Stimulated activated CD4-positive, alpha-beta T cell treated with anti-CD3 and anti-CD28 coated beads, Interleukin-4, amount 100 ng/mL, for 24 hours (primary cell): ENCODE measurements around the gene EXD1.
"Not testable (repeated sequence)": the region's sequence is repeated elsewhere in the genome, so short reads cannot be mapped to it uniquely, and the experiment has no call there.

Source experiments
- DNase-seq: peaks from one replicate; pipeline ENCODE4 v3.0.0-alpha.2; 2020

Gene EXD1, protein sequence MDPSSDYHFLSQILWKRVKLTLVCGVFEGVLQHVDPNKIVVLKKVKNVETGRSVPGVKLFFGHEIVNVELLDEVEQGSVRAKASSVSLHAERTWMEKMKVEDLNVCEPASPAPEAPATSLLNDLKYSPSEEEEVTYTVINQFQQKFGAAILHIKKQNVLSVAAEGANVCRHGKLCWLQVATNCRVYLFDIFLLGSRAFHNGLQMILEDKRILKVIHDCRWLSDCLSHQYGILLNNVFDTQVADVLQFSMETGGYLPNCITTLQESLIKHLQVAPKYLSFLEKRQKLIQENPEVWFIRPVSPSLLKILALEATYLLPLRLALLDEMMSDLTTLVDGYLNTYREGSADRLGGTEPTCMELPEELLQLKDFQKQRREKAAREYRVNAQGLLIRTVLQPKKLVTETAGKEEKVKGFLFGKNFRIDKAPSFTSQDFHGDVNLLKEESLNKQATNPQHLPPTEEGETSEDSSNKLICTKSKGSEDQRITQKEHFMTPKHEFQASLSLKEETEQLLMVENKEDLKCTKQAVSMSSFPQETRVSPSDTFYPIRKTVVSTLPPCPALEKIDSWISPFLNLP

DNA sequence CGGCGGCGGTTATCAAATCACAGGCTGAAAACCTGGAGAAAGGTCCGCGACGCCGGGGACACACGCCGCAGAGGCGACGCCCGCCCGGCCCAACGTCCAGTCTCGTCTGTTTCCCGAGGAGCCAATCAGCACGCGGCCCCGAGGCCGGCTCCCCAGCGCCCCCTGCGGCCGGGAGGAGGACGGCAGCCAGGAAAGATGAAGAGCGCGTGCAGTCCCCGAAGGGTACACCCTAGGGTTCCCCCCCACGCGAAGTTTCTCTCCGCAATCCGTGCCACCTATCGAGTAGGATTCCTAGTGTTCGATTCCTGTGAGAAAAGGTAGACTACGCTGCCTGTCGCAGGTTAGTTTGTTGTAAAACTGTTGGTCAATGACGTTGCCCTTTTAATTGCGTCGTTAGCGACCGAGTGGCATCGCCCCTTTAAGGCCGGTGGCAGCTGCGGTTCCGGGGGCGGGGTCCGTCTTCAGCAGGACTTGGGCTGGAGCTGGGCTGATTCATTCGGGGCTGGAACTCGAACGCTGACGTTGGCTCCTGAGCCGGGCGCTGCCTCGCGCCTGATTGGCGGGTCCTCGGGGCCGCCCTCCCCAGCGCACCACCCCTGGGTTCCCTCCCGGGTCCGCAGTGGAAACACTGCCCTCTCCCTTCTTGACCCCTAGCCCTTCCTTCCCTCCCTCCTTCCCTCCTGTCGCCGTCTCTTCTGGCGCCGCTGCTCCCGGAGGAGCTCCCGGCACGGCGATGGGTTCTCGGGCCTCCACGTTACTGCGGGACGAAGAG is at the start of gene EXD1, which contains the start of gene CHP1:
Gene EXD1, minus strand, starts transcription at position 108 of the 772 bp plus-strand sequence. CDS start 4,182 bp downstream, outside the sequence.
Gene CHP1, plus strand, starts transcription at position 619 of the 772 bp plus-strand sequence. Its CDS starts 115 bp downstream, at position 734.
- DNase-seq, result peak; percentile 98

DNA sequence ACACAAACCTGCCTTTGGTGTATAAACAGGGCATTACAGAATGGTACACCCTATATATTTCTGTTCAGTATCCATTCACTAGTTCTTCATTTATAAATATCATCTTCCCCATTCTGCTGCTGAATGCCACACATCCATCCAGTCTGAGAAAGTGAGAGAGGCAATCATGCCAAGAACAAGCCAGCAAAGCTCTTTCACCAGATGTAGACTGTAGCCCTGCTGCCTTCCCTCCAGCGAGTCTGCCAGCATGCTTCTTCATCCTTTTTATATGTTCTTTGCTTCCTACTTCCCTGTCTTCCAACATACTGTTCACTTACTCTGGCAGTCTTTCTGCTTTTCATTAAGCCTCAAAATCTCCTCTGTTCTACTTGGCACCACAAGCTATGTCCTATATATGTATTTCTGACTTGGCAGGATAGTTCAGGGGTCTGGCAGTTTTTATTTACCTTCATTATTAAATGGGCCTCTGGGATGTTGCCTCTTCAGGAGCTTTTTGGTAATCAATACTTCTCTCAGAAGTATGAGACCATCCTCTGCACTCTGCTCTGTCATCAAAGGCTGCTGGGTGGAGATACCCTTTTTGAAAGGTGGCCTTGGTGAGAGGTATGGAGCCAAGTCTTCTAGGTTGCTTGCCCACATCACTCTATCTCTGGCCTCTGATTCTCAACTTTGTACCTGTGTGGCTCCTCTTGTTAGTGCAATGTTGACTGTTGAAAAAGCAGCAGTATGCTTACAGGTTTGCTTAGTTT is 49.2 kb upstream of the EXD1 start:
- no peak for DNase-seq

DNA sequence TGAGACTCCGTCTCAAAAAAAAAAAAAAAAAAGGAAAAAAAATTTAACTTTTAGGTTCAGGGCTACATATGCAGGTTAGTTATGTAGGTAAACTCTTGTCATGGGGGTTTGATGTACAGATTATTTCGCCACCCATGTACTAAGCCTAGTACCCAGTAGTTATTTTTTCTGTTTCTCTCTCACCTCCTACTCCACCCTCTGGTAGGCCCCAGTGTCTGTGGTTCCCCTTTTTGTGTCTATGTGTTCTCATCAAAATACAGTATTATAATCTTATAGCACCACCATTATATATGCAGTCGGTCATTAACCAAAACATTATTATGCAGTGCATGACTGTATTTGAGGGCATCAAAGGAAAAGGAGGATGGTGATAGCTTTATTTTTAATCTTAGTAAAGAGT is 47.8 kb upstream of the EXD1 start:
- DNase-seq, result no peak

DNA sequence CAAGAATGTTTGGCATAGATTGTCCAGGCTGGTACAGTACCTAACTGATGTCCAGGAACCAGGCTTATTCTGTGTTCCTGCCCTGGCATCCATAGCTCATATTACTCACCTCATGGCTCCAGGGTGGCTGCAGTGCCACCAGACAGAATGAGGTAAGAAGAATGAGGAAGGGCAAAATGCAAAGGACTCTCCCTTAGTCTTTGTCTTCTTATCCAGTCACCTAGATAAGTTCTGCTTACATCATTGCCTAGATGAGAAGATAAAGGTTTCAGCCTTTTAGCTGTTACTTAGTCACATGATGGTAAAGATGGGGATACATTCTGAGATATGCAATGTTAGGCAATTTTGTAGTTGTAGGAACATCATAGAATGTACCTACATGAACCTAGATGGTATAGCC is 46.3 kb upstream of the EXD1 start:
- no peak for DNase-seq

DNA sequence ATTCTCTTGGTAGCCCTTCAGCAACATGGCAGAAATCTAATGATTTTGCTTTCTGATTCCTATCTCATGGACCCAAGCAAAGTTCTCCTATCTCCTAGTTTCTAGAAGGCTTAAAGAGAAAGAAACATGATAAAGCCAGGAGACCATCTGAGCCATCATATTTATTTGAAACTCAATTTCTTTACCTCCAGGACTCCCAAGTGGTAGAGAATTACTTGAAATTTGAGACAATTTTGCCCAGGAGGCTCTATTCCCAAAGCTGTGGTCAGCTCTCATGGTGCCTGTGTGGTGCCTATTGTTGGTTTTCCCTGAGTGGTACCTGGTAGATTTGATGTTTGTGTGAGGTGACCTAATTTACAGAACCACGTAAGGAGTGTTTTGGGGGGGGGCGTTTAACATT is 39.3 kb upstream of the EXD1 start:
- no peak for DNase-seq

DNA sequence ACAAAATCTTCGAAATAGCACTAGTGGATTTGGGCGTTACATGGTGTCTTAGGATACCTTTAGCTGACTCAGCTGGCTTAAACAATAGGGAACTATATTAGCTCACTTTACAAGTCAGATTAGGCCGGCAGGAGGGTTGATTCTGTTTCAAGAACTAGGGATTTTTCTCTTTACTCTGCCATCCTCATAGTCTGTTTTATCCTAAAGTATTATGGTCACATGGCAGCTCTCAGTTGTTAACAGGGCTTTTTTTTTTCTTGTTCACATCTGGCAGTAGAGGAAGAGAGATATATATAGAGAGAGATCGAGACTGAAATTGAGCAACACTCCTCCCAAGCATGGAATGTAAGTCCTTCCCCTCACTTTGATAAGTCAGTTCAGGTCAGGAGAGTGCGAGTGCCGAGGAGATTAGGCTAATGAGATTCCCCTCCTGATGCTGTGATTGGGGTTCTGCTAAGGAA is 33.4 kb upstream of the EXD1 start:
- no peak for DNase-seq

DNA sequence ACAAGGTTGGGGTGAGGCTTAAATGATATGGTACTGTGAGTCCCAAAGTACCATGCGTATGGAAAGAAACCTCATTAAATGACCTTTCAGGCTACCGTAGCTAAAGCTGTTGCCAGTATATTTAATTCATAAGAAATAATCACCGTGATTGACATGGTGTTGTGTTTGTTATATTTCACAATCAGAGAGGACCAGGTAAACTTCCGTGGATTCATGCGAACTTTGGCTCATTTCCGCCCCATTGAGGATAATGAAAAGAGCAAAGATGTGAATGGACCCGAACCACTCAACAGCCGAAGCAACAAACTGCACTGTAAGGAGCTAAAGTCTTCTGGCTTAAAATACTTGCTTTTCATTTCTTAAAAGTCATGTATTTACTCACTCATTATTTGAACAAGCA is 32.0 kb upstream of the EXD1 start:
- DNase-seq, result no peak

DNA sequence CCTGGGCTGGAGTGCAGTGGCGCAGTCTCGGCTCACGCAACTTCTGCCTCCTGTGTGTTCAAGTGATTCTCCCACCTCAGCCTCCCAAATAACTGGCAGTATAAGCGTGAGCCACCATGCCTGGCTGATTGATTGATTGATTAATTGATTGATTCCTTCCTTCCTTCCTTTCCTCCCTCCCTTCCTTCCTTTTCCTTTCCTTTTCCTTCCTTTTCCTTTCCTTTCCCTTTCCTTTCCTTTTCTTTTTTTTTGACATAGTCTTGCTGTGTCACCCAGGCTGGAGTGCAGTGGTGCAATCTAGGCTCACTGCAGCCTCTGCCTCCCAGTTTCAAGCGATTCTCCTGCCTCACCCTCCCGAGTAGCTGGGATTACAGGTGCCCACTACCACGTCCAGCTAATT is 30.4 kb upstream of the EXD1 start:
- not testable (repeated sequence) for DNase-seq

DNA sequence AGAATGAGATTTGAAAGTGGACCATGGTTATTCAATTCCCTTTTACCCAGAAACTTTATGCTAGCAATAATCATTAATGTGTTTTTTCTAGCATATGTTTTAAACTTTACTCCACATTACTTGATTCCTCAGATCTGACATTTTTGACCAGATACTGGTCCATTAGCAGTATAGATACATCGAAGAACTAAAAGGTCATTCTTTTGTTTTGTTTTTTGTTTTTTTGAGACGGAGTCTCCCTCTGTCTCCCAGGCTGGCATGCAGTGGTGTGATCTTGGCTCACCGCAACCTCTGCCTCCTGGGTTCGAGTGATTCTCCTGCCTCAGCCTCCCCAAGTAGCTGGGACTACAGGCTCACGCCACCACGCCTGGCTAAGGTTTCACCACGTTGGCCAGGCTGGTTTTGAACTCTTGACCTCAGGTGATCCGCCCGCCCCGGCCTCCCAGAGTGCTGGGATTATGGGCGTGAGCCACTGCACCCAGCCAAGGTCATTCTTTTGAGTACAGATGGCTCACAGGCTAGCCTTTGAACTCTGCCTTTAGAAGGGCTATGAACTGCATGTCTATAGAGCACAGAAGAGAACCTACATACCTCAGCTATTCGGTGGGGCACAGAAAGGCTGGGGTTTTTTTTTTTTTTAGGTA is 29.1 kb upstream of the EXD1 start:
- no peak for DNase-seq

DNA sequence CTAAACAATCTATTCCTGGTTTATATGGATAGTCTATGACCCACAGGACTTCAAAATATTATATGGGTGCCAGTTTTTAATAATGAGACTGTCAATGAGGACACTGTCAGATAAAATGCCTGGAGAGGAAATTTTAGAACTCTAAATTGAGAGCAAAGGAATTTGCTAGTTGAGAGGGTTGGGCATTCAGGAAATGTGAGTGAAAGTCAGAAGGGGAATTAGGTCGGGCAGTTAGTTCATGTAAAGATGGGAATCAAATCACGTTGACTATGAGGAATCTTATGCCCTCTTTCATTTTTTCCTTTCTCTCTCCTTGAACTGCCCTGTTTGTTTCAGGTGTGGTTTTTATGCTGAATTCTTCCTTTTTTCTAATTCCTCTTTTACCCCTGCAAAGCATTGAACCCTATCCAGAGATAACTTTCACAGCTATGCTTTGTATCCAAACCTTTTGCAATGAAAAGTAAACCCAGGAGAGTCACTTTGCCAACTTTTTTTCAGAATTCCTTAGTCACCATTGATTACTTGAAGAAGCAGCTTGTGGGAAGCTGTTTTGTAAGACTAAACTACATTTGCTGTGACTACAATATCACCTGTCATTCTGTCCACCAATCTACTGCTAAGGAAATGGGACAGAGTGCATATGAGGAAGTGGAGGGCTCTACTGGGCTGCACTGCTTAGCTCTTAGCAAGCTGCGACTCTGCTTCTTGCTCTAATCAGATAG is 28.4 kb upstream of the EXD1 start:
- no peak for DNase-seq

DNA sequence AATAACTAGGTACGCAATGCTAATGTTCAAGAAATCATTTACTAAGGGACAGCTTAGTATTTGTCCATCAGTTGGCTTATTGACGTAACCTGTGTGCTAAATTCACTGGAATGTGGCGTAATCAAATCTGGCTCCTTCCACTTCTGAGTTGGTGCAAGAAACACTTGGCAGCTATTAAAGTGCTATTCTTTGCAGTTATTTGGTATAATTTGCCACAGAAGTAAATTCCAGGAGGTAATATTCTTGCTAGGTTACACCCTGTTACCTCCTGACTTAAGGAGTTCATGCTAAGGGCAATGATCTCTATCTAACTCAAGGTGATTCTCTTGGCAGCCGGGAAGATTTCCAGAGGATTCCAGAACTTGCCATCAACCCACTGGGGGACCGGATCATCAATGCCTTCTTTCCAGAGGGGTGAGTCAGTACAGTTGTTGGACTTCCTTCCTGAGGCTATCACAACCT is 26.1 kb upstream of the EXD1 start:
- no peak for DNase-seq

DNA sequence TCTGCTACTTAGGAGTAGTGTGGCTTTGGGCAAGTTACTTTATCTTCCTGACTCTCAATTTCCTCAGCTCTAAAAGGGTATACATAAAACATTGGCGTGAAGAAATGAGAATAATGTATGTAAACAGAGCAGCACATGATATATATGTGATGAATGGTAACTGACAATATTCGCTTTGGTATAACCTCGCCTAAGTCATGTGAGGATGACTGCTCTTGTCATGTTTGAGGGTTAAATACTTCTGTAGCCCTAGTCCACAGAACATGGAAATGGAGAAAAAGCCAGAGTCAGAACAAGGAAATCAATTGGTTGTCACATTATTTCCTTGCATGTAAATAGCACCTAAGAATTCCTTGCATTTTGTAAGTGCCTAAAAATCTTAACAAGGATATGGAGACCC is 25.5 kb upstream of the EXD1 start:
- DNase-seq, result no peak

DNA sequence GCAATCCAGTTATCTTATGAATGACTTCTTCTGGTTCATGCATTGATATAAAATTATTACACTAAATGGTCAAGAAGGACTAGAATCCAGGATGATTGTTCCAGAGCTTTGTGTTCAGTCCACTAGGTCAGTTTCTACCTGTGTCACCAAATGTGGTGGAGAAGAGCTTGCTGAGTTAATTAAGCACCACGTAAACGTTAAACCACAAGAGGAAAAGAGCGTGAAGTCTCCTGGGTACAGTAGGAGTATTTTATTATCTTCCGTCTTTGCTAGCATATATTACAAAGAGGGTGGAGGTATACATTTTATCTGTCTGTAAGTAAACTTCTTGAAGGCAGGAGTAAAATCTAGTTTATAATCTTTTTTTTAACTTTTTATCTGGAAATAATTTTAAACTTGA is 24.0 kb upstream of the EXD1 start:
- no peak for DNase-seq

DNA sequence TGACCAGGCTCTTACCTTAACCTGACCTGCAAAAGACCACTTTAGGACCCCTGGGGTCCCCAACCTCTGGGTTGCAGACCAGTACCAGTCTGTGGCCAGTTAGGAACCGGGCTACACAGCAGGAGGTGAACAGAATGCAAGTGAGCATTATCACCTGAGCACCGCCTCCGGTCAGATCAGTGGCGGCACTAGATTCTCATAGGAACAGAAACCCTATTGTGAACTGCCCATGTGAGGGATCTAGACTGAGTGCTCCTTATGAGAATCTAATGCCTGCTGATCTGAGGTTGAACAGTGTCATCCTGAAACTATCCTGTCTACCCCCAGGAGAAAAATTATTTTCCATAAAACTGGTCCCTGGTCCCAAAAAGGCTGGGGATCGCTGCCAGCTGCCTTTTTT is 20.9 kb upstream of the EXD1 start:
- DNase-seq, result no peak

DNA sequence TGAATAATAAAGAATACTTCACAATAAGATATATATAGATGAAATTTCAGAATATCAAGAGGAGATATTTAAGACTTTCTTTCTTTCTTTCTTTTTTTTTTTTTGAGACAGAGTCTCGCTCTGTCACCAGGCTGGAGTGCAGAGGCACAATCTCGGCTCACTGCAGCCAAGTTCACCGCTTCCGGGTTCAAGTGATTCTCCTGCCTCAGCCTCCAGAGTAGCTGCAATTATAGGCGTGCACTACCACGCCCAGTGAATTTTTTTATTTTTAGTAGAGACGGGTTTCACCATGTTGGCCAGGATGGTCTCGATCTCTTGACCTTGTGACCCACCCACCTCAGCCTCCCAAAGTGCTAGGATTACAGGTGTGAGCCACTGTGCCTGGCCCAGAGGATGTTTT is 20.2 kb upstream of the EXD1 start:
- DNase-seq, result not testable (repeated sequence)

DNA sequence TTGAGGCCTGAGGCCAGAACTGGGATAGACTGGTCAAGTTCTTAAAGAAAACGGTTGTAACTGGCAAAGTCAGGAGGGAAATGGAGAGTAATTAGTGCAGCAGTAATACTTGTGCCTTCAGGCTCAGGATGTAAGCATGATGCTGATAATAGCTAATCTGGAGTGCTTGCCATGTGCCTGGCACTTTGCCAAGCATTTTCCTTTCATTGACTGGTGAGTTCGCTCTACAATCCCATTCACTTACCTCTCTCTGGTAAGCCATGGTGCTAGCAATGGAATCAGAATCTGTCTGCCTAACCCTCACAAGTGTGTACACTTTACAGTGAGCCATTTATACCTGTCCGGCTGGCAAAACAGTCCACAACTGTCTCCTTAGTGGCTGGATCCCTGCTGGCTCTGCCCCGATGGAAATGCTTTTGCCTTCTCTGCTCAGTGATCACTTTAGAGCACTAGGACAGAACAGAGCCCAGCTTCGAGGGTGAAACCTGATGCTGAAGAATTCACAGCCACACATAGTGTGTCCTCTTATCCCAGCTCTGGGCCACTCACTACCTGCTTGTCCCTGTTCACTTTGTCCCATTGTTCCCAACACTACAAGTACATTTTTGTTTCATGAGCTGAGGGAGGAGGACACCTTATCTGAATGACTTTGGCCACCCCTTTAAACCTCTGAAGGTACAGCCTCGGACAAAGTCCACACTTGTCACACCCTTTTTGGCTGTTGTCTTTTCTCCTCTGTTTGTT is 10.8 kb upstream of the EXD1 start:
- DNase-seq, result no peak

DNA sequence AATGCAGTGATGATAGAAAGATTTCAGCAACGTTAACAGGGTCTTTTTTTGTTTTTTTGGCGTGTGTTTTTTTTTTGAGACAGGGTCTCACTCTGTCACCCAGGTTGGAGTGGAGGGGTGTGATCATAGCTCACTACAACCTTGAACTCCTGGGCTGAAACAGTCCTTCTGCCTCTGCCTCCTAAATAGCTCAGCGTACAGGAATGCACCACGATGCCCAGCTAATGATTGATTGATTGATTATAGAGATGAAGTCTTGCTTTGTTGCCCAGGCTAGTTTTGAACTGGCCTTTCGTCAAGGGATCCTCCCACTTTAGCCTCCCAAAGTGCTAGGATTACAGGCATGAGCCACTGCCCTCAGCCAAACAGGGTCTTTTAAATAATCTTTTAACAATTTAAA is 7.5 kb upstream of the EXD1 start:
- no peak for DNase-seq

DNA sequence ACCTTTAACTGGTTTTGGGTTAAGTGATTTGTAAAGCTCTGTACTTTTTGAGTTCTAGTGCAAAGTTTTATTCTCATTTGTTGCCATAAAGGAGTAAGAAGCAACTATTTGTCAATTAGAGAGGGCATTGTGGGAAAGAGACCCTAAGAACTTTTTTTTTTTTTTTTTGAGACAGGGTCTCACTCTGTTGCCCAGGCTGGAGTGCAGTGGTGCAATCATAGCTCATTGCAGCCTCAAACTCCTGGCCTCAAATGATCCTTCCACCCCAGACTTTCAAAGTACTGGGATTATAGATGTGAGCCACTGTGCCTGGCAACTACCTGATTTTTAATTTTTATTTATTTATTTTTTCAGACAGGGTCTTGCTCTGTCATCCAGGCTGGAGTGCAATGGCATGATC is 5.4 kb upstream of the EXD1 start:
- no peak for DNase-seq

DNA sequence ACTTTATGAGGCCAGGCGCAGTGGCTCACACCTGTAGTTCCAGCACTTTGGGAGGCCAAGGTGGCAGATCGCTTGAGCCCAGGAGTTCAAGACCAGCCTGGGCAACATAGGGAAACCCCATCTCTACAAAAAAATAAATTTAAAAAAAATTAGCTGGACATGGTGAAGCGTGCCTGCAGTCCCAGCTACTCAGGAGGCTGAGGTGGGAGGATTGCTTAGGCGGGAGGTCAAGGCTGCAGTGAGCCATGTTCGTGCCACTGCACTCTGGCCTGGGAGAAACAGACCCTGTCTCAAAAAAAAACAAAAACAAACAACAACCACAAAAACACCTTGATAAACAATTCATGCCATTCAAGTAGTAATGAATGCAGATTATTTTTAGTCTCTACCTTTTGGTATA is 4.7 kb upstream of the EXD1 start:
- not testable (repeated sequence) for DNase-seq

DNA sequence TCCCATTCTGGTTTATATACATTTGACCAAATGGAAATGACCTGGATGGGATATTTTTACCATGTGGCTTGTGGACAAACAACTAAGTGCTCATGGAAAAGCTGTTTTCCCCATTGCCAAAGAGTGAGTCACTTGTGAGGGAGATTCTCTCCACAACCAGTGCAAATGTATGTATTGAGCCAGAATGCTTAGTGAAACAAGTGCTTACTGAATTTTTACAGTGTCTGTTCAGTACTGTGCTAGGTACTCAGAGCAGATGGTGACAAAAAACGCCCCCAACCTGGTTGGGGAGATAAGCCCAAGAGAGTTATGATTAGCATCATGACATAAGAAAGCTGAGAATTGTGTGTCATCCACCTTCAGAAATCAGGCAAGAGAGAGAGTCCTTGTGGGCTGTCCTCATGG is 2.8 kb upstream of the EXD1 start:
- DNase-seq, result no peak
